Measurements from ENCODE around the gene C9orf78.

Gene C9orf78, protein sequence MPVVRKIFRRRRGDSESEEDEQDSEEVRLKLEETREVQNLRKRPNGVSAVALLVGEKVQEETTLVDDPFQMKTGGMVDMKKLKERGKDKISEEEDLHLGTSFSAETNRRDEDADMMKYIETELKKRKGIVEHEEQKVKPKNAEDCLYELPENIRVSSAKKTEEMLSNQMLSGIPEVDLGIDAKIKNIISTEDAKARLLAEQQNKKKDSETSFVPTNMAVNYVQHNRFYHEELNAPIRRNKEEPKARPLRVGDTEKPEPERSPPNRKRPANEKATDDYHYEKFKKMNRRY

DNA sequence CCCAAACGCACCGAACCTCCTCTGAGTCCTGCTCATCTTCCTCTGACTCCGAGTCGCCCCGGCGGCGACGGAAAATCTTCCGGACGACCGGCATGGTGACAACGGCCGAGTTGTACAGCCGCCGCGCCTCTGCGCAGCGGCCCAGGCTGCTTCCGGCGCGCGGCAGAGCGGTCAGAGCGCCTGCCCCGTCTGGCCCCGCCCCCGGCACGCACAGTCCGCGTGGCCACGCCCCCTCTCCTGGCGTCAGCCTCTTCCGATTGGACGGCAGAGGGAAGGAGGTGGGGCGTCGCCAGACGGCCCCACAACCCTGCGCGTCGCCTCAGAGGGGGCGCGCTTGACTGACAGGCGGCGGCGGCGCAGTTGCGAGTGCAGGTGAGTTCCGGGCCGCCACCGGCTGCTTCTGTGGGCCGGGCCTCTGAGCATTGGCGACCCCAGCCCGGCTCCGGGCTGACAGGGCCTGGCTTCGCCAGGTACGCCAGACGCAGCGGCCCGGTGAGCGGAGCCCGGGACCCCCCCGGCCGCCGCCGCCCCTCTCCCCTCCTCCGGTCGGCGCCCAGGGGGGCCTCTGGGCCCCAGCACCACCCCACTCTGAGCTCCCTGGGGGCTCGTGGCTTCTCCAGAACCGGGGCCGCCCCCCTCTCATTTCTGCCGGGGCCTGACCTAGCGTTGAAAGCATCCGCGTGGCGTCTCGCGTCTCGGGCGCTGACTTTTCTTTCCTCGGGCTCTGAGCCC lies at the start of gene C9orf78, which contains the start of gene USP20:
TSS of gene C9orf78 (minus strand) at position 148 of the 732 bp plus-strand sequence. CDS start at position 94, 54 bp downstream.
TSS of gene USP20 (plus strand) at position 331 of the 732 bp plus-strand sequence. CDS start 17,098 bp downstream, outside the sequence.
- peak; percentile 94 for DNase-seq (ENCODE audit: low read depth)

- DNase-seq (ENCODE audit: low read depth): peak; percentile 89
Measured at GRCh38 chr9:129884220-129885017, 49.3 kb upstream of the C9orf78 start.

DNA sequence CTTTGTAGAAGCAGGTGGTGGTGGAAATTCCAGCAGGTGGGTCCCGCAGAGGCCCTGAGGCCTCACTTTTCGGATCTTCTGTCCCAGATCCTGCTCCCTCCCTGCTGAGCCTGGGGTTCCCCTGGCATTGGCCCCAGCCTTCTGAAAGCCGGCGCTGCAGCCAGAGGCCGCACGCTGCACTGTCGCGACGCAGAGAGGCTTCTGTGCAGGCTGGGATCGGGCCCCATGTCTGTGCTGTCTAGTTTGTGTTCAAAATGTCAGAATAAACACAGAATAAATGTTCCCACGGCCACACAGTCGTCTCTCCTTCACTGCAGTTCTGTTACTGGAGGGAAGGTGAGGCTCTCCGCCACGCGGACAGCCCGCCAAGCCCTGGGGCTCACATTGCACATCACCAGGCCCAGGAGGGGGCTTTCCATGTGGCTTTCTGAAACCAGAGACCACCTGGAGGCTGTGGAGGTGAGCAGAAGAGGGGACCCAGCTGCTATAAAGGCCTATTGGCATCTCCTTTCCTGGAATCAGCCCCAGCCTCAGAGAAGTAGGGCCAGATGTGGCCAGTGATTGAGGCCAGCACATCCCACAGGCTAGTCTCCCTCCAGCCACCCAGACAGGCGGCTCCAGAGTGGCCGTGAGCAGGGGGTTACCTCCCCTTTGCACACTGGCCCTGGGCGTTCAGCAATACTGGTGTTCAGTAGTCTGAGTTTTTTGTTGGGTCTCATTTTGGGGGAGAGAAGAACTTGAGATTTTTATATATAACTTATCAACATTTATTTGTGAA lies 46.7 kb upstream of the C9orf78 start:
- no peak for DNase-seq (ENCODE audit: low read depth)

DNA sequence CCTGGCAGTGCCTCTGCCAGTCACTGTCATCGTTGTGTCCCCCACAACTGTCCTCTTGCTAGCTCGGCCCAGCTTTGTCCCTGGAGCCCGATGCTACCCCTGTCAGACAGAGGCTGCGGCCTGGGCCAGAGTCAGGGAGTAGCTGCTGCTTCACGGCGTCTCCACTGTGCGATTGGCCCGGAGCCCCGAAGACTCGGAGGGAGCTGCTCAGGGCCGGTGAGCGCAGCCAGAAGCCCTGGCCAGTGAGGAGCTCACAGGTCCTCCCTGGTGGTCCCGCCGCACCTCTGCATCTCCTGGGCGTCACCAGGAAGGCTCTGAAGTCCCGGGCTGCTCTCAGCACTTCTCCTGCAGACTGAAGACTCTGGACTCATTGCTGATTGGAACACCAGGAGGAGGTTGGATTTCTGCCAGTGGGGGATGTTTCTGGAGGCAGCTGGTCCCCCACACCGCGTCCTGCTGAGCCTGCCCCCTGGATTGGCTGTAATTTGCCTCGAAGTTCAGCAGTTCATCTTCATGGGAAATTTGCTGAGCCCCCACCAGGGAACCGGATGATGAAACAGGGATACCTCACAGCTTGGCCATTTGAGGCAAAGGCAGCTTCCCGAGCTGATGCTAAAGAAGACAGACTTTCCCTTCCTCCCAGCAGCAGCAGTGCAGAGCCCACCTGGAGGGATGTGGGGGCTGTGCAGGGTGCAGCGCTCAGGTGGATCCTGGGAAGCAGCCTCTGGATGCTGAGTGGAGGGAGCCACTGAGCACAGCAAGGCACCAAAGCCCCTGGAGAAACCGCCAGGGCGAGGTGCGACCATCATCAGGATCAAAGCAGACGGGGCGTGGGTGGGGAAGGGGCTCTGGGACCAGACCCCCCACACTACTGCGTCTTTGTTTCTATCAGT lies 45.8 kb upstream of the C9orf78 start:
- no peak for DNase-seq (ENCODE audit: low read depth)

DNA sequence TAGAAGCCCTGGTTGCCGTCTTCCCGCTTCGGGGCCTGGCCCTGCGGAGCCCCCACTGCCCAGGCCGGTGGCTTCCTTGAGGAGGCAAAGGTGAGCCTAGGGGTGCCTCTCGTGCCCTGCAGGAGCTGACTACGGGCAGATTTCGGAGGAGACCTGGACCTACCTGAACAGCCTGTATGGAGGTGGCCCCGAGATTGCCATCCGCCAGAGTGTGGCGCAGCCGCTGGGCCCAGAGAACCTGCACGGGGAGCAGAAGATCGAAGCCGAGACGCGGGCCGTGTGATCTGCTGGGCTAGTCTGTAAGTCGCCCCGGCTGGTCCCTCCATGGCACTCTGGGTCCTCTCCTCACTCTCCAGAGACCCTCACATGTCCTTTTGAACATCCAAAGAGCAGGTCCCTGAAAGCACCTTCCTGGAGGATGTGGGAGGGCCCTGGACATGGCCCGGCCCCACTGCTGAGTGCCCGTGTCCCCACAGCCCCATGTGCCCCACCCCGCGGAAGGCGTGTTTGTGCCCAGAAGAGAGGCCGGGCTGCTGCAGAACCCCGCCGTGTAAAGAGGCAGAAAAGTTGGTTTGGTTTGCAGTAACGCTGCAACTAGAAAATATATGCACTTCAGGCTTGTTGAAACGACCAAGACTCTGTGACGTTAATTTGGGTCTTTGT lies 45.0 kb upstream of the C9orf78 start:
- DNase-seq (ENCODE audit: low read depth): no peak

DNA sequence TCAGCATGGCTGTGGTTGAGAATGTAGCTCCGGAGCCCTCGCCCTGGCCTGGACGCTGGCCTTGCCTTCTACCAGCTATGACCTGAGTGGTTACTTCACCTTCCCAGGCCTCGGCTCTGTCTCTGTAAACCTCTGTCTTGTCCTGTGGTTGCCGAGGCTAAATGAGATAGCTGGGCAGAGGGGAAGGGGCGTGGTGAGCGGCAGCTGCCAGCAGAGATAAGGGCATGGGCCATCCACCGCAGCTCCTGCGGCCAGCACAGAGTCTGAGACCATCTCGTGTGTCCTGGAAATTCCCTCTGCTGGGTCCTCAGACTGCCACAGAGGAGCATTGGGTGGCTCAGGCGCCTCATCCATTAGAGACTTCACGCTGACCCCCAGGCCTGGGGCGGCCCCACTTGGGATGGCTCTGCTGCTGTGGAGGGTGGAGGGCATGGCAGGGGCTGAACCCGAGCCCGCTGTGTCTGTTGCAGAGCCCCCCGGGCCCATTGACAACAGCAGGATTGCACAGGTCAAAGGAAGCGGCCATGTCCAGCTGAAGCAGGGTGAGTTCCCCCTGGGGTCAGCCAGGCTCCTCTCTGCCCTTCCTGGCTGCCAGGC lies 44.1 kb upstream of the C9orf78 start:
- no peak for DNase-seq (ENCODE audit: low read depth)

DNA sequence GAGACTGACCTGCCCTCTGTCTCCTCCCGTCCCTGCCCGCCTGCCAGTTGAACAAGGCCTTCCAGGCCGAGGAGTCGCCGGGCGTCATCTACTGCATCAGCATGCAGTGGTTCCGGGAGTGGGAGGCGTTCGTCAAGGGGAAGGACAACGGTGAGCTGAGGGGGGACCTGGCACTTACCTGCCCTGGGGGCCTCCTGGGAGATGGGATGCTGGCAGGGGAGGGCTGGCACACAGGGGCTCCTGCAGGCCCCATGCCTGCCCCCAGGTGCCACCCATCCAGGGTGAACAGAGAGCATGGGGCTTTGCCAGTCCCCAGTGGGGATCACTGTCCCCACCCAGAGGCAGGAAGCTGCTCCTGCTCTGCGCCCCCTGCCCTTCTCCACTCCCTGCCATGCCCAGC lies 43.2 kb upstream of the C9orf78 start:
- DNase-seq (ENCODE audit: low read depth): no peak

DNA sequence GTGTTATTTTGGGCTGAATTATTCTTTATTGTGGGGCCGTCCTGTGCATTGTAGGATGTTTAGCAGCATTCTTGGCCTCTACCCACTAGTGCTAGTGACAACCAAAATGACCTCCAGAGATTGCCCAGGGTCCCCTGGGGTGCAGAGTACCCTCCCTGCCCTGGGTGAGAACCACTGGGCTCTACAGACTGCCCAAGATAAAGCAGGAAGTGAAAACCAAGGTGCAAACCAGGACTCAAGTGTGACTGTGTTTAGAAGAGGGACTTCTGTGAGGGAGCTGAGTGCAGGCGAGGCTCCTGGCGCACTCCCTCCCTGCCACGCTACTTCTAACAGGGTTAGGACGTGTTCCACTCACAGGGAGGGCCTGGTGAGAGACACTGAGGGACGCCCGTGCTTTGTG lies 41.7 kb upstream of the C9orf78 start:
- DNase-seq (ENCODE audit: low read depth): no peak

GRCh38 chr9:129875687-129876395 lies 40.8 kb upstream of the C9orf78 start:
- peak; percentile 16 for DNase-seq (ENCODE audit: low read depth)

DNA sequence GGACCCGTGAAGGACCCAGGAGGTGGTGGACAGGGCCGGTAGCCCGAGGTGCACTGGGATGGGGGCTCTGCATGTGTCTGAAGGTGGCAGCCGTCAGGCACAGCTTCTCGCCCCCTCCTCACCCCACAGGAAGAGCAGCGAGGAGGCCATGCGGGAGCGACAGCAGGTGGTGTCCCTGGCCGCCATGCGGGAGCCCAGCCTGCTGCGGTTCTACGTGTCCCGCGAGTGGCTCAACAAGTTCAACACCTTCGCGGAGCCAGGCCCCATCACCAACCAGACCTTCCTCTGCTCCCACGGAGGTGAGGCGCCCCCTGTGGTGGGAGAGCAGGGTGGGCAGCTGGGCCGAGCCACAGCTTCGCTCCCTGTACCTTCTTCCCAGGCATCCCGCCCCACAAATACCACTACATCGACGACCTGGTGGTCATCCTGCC lies 40.1 kb upstream of the C9orf78 start:
- DNase-seq (ENCODE audit: low read depth): no peak

DNA sequence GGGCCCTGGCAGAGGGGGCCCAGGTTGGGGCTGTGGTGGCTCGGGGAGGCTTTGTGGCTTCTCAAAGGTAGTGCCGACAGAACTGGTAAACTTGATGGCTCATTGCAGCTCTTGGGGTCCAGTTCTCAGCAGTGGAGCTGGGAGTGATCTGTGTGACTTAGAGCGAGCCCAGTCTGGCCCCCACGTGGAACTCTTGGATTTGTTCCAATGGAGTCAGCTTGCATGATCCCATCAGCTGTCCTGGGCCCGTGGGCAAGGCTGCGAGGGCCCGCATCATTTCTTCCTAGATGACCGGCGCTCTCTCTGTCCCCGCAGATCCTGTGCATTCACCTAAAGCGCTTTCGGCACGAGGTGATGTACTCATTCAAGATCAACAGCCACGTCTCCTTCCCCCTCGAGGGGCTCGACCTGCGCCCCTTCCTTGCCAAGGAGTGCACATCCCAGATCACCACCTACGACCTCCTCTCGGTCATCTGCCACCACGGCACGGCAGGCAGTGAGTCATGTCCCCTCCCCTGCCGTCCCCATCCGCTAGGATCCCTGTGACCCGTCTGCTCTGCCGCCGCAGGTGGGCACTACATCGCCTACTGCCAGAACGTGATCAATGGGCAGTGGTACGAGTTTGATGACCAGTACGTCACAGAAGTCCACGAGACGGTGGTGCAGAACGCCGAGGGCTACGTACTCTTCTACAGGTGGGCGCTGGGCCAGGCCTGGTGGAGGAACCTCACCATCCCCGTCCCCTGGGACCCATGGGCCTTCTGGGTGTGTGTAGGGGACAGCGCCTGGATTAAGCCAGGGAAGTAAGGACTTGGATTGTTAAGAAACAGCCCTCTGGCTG lies 39.4 kb upstream of the C9orf78 start:
- DNase-seq (ENCODE audit: low read depth): no peak

DNA sequence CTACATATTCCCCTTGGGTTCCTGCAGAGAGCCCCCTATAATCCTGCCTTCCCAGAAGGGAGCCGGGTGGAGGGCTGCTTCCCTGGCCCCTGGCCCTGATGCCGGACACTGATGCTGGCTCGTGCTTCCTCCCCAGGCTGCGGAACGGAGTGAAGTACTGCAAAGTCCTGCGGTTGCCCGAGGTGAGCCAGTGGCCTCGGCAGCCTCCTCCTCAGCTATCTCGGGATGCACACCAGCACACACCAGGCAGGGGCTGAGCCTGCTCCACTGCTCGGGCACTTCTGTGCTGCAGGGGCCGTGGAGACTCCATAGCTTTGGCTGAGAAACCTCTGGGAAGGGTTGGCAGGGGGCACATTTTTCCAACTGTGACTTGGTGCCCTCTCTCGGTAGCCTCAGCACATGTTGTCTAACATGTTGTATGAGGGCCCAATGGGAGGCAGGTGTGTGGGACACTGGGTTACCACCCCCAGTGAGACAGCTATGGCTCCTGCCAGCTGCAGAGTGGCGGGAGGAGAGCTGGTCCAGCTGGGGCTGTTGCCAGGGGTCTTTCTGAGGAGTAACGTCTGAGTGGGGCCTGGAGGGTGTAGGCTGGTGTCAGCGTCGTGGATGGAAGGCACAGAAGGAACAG lies 38.6 kb upstream of the C9orf78 start:
- no peak for DNase-seq (ENCODE audit: low read depth)

- no peak for DNase-seq (ENCODE audit: low read depth)
Measured at GRCh38 chr9:129871046-129871445, 36.0 kb upstream of the C9orf78 start.

DNA sequence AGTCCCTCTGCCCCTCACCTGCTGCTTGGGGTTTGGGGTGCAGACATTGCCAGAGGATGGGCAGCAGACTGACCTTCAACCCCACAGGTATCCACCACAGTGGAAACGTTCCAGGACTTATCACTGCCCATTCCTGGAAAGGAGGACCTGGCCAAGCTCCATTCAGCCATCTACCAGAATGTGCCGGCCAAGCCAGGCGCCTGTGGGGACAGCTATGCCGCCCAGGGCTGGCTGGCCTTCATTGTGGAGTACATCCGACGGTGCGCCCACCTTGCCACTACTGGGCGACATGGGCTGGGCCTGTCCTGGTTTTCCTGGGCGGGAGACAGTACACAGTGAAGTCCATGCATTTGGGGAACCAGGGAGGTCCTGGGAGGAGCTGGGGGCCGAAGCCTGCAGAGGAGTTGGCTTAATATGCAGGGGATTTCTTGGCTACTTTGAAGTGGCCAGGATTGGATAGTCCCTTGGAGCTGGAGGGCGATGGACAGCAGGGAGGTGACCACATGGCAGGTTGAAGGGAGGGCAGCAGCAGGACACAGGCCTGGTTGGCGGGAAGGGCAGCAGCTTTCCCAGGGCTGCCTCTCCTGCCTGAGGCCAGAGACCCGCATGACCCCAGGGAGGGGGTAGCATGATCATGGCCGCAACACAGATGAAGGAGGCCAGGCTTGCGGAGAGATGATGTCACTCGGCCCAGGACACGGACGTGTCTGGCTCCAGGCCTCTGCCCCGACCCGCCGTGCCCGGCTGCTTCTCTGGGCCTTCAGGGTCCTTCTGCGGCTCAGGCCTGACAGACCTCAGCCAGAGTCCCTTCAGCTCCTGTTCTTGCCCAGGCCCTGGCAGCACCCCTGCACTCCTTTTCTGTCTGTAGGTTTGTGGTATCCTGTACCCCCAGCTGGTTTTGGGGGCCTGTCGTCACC lies 34.8 kb upstream of the C9orf78 start:
- DNase-seq (ENCODE audit: low read depth): no peak

GRCh38 chr9:129868872-129869486 lies 33.9 kb upstream of the C9orf78 start:
- no peak for DNase-seq (ENCODE audit: low read depth)
